Ovary (tissue), 9 donors: ENCODE data around the gene RAB4A. TPM values are rescaled to one million over a fixed set of nuclear protein-coding genes. Genes with fewer than 3 reads are reported as not detected.

ENCODE experiments used
- DNase-seq, 5 donors: peaks; one replicate each; pipeline ENCODE4 v3.0.0-alpha.2; 2019 to 2020
- H3K27ac ChIP-seq, 2 donors: fragments of 200-600 bp; one replicate each; pipeline versions ENCODE4 v1.5.1 to v1.8.0; 2019 to 2022
- H3K27me3 ChIP-seq: fragments of 200-600 bp; one replicate; pipeline ENCODE4 v1.8.0; 2022
- H3K36me3 ChIP-seq: fragments of 200-600 bp; sonication (generic); one replicate; pipeline ENCODE4 v1.5.1; 2019
- H3K4me1 ChIP-seq: one replicate; pipeline ENCODE4 v1.8.1; 2013; ENCODE audit warnings: mild to moderate bottlenecking, moderate library complexity; ENCODE audit not compliant: insufficient read depth
- H3K4me3 ChIP-seq: fragments of 200-600 bp; sonication (generic); one replicate; pipeline ENCODE4 v1.5.1; 2017
- H3K9me3 ChIP-seq, 2 donors: fragments of 200-600 bp in 1 of 2; sonication (generic) in 1 of 2; one replicate each; pipeline versions ENCODE4 v1.5.1 to v1.8.1; 2013 to 2019; ENCODE audit warnings: mild to moderate bottlenecking in 1 of 2, moderate library complexity in 1 of 2
- CTCF ChIP-seq, 3 donors: fragments of 450-650 bp in 2 of 3; fragments of 200-600 bp in 1 of 3; IDR thresholded peaks; one replicate each; pipeline versions ENCODE4 v1.5.1 to v1.8.0; 2016 to 2022; ENCODE audit warnings: antibody characterized with exemption in 3 of 3, mild to moderate bottlenecking in 1 of 3
- EP300 ChIP-seq: sonication (generic); formaldehyde crosslinking; IDR thresholded peaks from one replicate; pipeline ENCODE4 v1.6.1; 2017; ENCODE audit warnings: antibody characterized with exemption
- POLR2A ChIP-seq: fragments of 450-650 bp; IDR thresholded peaks from one replicate; pipeline ENCODE4 v1.6.1; 2017; ENCODE audit warnings: antibody characterized with exemption, mild to moderate bottlenecking, moderate library complexity
- WGBS, 3 donors: extraction: QIAGEN DNeasy Blood & Tissue Kit in 1 of 3; methylation state at CpG; one replicate each; pipeline versions ENCODE4 v1.1.5 to v1.1.7; 2013 to 2017; 5-methylcytosine and 5-hydroxymethylcytosine counted together
- intact Hi-C, 4 donors: fragments of 100-400 bp; cut with DNase I; formaldehyde crosslinking; loops; one replicate each; pipeline versions ENCODE4 v1.11.0 to v1.15.1; 2022 to 2023
- polyA plus RNA-seq, 2 donors: library from polyadenylated mRNA; stranded (reverse); fragments of 200-250 nt in 1 of 2; fragments of 350-450 nt in 1 of 2; fragmentation: Illumina TruSeq in 1 of 2; extraction: RNeasy Lipid Tissue Mini Kit (QIAGEN cat#74804) in 1 of 2; gene quantifications; one replicate each; pipeline ENCODE4 v1.2.3, GENCODE V29; 2013 to 2014
- total RNA-seq, 7 donors: library from RNA; depleted of rRNA in 2 of 7; stranded (reverse); fragments of >200 nt in 2 of 7; fragmentation: NEBNext Ultra II Directional in 3 of 7; extraction: Animal tissue kit (Norgen Biotek cat#: 25700) in 3 of 7; gene quantifications; one replicate each; pipeline versions ENCODE4 v1.1.0 to v1.2.4, GENCODE V29; 2016 to 2023
- donor health status: DM: no; HTN: no; CAD: no; lungs with moderate emphysema.
- donor health status: DM: no; HTN: no; CAD: no.
- donor health status: Bipolar disorder and iron deficiency.
- donor health status: DM: yes; HTN: yes; CAD: no.
- donor health status: DM: no; HTN: no; CAD: no.
- donor health status: DM: yes; HTN: yes; CAD: no.

The RAB4A gene
- total and polyA plus RNA-seq, 9 donors, result 19.5 to 69.2 (median 44.3) TPM

GRCh38 chr1:229266832-229267500 is 3.9 kb upstream of the RAB4A start:
- Histone ChIP-seq H3K27ac (no peak overlapping the region), H3K4me1 (no peaks in the 10 kb centered on the region), H3K36me3 (no peaks in the 10 kb centered on the region), H3K27me3 (no peaks in the 10 kb centered on the region), H3K9me3 (no peaks in the 10 kb centered on the region), H3K4me3 (no peak overlapping the region)
- intact Hi-C loops, result no loop called here
- TF ChIP-seq POLR2A (no peak), CTCF (IDR thresholded peaks at IDR 0.05) (no peak), EP300 (no peak)
- 95 to 97% (median 97%) methylated on average over 2 of the region's 2 CpGs for WGBS, 3 donors
- no peak for DNase-seq

GRCh38 chr1:229268505-229268904 is 2.4 kb upstream of the RAB4A start:
- DNase-seq, result no peak

DNA sequence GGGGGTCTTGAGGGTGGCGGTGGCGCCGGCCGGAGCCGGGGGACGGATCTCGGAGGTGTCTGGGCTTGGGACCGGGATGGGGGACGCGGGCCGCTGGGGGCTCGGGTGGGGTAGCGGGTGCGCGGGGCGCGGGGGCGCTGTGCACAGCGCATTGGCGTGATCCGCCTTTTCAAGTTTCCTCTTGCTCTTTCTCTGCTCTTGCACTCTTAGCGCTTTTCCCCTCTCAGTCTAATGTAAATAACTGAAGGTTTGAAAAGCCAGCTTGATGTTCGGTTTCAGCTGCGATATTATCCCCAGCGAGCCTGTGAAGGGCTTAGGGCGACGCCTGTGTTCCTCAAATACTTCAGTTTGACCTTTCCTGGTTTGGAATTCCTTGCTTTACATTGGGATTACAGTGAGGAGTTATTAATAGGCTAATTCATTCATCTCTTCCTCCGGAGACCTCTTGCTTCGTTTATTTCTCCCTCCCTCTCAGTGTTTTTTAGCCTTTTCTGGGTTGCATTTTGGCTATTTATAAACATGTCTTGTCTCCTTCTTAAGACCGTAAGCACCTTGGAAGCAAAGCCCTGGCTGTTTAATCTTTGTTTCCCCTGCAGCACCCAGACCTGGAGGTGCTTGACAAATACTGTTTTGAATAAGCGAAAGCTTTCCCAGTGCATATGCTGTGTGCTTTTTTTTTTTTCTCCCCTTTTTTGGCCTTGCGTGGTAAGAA is 693 bp downstream of the RAB4A start:
- intact Hi-C loops, result loop anchor here in 1 of 4 donors (10.0 kb wide), 1 partner anchor 73 kb away; the partner anchor contains the start of gene CCSAP
- Histone ChIP-seq H3K4me3 (peak overlapping the region; percentile 74), H3K27ac (peak overlapping the region; percentile 76 to 91), H3K4me1 (peaks cover 3% of the 10 kb centered on the region), H3K9me3 (no peaks in the 10 kb centered on the region), H3K36me3 (no peaks in the 10 kb centered on the region), H3K27me3 (no peaks in the 10 kb centered on the region)
- no peak for TF ChIP-seq CTCF (IDR thresholded peaks at IDR 0.05)
- TF ChIP-seq EP300, result no peak
- DNase-seq, result peak in 1 of 5 donors; percentile 33
- 0 to 1% (median 1%) methylated on average over 23 to 32 of the region's 32 CpGs for WGBS, 3 donors

More at GRCh38 chr1:229268505-229268904, 2.4 kb upstream of the RAB4A start:
- intact Hi-C loops, result no loop called here
- no peak overlapping the region for H3K27ac ChIP-seq
- no peaks in the 10 kb centered on the region for H3K9me3 ChIP-seq
- no peaks in the 10 kb centered on the region for H3K36me3 ChIP-seq
- TF ChIP-seq CTCF (IDR thresholded peaks at IDR 0.05) (no peak), EP300 (no peak), POLR2A (no peak)
- 75 to 84% (median 80%) methylated on average over 2 of the region's 2 CpGs for WGBS, 3 donors
- no peak overlapping the region for H3K4me3 ChIP-seq
- no peaks in the 10 kb centered on the region for H3K27me3 ChIP-seq
- peaks cover 2% of the 10 kb centered on the region for H3K4me1 ChIP-seq

- 53 to 55% (median 55%) methylated on average over 11 of the region's 11 CpGs for WGBS, 3 donors
- no peaks in the 10 kb centered on the region for H3K9me3 ChIP-seq
- no peaks in the 10 kb centered on the region for H3K36me3 ChIP-seq
- H3K27ac ChIP-seq, result no peak overlapping the region
- H3K4me3 ChIP-seq, result peak overlapping the region; percentile 74
- peaks cover 3% of the 10 kb centered on the region for H3K4me1 ChIP-seq
- no peak for DNase-seq
- no peak for TF ChIP-seq EP300
- TF ChIP-seq CTCF (IDR thresholded peaks at IDR 0.05), result no peak
- no peak for TF ChIP-seq POLR2A
- no peaks in the 10 kb centered on the region for H3K27me3 ChIP-seq
- intact Hi-C loops, result loop anchor here in 1 of 4 donors (10.0 kb wide), 1 partner anchor 72 kb away; the partner anchor contains the start of gene CCSAP
Measured at GRCh38 chr1:229272164-229273158, 1.6 kb downstream of the RAB4A start.
